ENCODE data around the gene BPIFA2. TPM values are rescaled to one million over a fixed set of nuclear protein-coding genes. Genes with fewer than 3 reads are reported as not detected.

BPIFA2 gene
- total and polyA plus RNA-seq, 9 of the 15 experiments (the other 6 are each of a cell fraction or from before 2014, with no cell fraction given) = not detected

DNA sequence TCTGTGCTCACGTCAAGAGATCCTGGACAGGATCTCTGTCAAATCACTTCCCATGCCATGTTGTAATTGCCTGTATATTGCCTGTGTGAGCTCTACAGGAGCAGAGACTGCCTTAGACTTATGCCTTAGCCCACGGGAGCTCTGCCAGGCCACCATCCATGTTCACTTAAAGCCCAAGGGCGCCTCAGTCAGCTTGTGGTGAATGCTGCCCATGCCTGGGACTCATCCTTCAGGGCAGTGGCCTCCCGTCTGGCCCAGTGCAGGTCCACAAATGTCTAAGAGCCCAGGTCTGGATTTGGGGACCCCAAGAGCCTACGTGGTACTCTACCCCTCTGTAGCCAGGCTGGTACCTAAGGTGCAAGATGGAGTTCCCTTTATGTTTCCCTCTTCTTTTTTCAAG lies 22.4 kb upstream of the BPIFA2 start (continued):
- no peak for TF ChIP-seq FUS (optimal IDR thresholded peaks at IDR 0.05; ENCODE audit: low read depth, low read length)
- TF ChIP-seq, protein P1, sequence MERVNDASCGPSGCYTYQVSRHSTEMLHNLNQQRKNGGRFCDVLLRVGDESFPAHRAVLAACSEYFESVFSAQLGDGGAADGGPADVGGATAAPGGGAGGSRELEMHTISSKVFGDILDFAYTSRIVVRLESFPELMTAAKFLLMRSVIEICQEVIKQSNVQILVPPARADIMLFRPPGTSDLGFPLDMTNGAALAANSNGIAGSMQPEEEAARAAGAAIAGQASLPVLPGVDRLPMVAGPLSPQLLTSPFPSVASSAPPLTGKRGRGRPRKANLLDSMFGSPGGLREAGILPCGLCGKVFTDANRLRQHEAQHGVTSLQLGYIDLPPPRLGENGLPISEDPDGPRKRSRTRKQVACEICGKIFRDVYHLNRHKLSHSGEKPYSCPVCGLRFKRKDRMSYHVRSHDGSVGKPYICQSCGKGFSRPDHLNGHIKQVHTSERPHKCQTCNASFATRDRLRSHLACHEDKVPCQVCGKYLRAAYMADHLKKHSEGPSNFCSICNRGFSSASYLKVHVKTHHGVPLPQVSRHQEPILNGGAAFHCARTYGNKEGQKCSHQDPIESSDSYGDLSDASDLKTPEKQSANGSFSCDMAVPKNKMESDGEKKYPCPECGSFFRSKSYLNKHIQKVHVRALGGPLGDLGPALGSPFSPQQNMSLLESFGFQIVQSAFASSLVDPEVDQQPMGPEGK (CRISPR knock-in tag; IDR thresholded peaks at IDR 0.05; ENCODE audit: borderline replicate concordance) = no peak
- no peak for TF ChIP-seq ZNF584 (CRISPR knock-in tag; IDR thresholded peaks at IDR 0.05; ENCODE audit: low read depth)
- TF ChIP-seq, protein P2, sequence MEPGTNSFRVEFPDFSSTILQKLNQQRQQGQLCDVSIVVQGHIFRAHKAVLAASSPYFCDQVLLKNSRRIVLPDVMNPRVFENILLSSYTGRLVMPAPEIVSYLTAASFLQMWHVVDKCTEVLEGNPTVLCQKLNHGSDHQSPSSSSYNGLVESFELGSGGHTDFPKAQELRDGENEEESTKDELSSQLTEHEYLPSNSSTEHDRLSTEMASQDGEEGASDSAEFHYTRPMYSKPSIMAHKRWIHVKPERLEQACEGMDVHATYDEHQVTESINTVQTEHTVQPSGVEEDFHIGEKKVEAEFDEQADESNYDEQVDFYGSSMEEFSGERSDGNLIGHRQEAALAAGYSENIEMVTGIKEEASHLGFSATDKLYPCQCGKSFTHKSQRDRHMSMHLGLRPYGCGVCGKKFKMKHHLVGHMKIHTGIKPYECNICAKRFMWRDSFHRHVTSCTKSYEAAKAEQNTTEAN (CRISPR knock-in tag; IDR thresholded peaks at IDR 0.05) = no peak
- TF ChIP-seq ZFP36 (IDR thresholded peaks at IDR 0.05; ENCODE audit: low read depth, low read length, partially characterized antibody) = no peak

DNA sequence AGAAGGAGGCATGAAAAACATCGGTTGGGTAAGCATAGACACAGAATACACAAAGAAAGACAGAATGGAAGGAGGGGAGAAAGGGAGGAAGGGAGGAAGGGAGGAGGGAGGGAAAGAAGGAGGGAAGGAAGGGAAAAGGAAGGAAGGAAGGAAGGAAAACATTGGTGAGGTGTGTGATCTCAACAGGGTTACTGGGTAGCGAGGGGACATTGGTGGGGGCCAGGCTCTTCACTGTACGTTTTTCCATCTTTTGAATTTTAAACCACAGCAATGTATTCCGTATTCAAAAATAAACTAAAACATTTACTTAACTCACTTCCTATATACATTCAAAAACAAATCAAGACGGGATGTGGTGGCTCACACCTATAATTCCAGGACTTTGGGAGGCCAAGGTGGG lies 20.7 kb upstream of the BPIFA2 start:
- Histone ChIP-seq H3K9me3 (replicated peaks; ENCODE audit: control insufficient read depth, insufficient read depth, low read depth, low read length) (no peaks in the 10 kb centered on the region), H4K20me1 (replicated peaks; ENCODE audit: control insufficient read depth, insufficient read depth, low read length) (no peaks in the 10 kb centered on the region), H2AFZ (ENCODE audit: low read depth, low read length) (no peak overlapping the region), H3K4me2 (ENCODE audit: insufficient read depth, low read length) (no peak overlapping the region), H3K79me2 (ENCODE audit: control insufficient read depth, insufficient read depth, low read length) (no peaks in the 10 kb centered on the region), H3K9me1 (ENCODE audit: control insufficient read depth, insufficient read depth, low read length) (no peaks in the 10 kb centered on the region), H3K27ac (ENCODE audit: extremely low read depth, low read depth, low read length) (no peak overlapping the region), H3K4me3 (no peak overlapping the region), H3K4me1 (replicated peaks in 1 of 2; ENCODE audit: control insufficient read depth in 2 of 2, insufficient read depth in 2 of 2, low read length in 2 of 2) (no peaks in the 10 kb centered on the region), H3K27me3 (ENCODE audit: control insufficient read depth in 2 of 2, insufficient read depth in 2 of 2, low read length in 2 of 2) (peaks cover 0 to 9% of the 10 kb centered on the region in 2 experiments; a peak in 1 of 5 replicates), H3K9ac (ENCODE audit: insufficient read depth in 1 of 2, low read depth in 2 of 2, low read length in 2 of 2) (no peak overlapping the region), H3K36me3 (ENCODE audit: control insufficient read depth, insufficient read depth, low read length) (no peaks in the 10 kb centered on the region)
- in situ Hi-C loops (cut with MboI) (no loop called here), intact Hi-C loops (cut with micrococcal nuclease) (no loop called here)
- no peak for FAIRE-seq
- CTCF ChIA-PET (ENCODE audit: low intra/inter-chr PET ratio) = no interaction called here
- TF ChIP-seq HNRNPK (IDR thresholded peaks at IDR 0.05; ENCODE audit: low read depth, low read length, poor library complexity, severe bottlenecking) (peak; percentile 75), NCOR1 (IDR thresholded peaks at IDR 0.05) (no peak), SAFB2 (IDR thresholded peaks at IDR 0.05; ENCODE audit: borderline replicate concordance, low read depth, low read length, severe bottlenecking) (no peak), ZNF224 (CRISPR knock-in tag; IDR thresholded peaks at IDR 0.05) (no peak), NFYB (IDR thresholded peaks at IDR 0.05; ENCODE audit: extremely low read depth, insufficient read length) (no peak), PCBP2 (IDR thresholded peaks at IDR 0.05; ENCODE audit: low read depth, low read length, poor library complexity, severe bottlenecking) (peak; percentile 85), SREBF2 (CRISPR knock-in tag; IDR thresholded peaks at IDR 0.05) (no peak), ATF1 (CRISPR knock-in tag; IDR thresholded peaks at IDR 0.05) (no peak), ATF1 (tag; IDR thresholded peaks at IDR 0.05) (no peak)
- TF ChIP-seq, protein P3, sequence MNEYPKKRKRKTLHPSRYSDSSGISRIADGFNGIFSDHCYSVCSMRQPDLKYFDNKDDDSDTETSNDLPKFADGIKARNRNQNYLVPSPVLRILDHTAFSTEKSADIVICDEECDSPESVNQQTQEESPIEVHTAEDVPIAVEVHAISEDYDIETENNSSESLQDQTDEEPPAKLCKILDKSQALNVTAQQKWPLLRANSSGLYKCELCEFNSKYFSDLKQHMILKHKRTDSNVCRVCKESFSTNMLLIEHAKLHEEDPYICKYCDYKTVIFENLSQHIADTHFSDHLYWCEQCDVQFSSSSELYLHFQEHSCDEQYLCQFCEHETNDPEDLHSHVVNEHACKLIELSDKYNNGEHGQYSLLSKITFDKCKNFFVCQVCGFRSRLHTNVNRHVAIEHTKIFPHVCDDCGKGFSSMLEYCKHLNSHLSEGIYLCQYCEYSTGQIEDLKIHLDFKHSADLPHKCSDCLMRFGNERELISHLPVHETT (CRISPR knock-in tag; conservative IDR thresholded peaks at IDR 0.05 in 1 of 2, IDR thresholded peaks at IDR 0.05 in 1 of 2) = no peak
- POLR2A ChIA-PET = no interaction called here
- 0% methylated on average over 5 of the region's 5 CpGs for WGBS (ENCODE audit: insufficient coverage, low coverage, missing lambda C conversion rate)
- ATAC-seq = no peak
- DNase-seq (ENCODE audit: extremely low read depth in 1 of 4, low spot score in 3 of 4) = no peak
- BruUV-seq (replicated peaks) = no TSS peak
